HEK293 (cell line): ENCODE data around the gene VASP.

Experiments used
- CTCF ChIP-seq: fragments of 450-650 bp; formaldehyde crosslinking; IDR thresholded peaks from 2 replicates; pipeline ENCODE4 v1.5.1; 2016; ENCODE audit warnings: missing biosample characterization, missing genetic modification characterization
- SP2 ChIP-seq: fragments of 450-650 bp; formaldehyde crosslinking; IDR thresholded peaks from 2 replicates; pipeline ENCODE4 v1.5.1; 2016; ENCODE audit warnings: missing biosample characterization, missing genetic modification characterization
- YY1 ChIP-seq: fragments of 450-650 bp; formaldehyde crosslinking; IDR thresholded peaks from 2 replicates; pipeline ENCODE4 v1.5.1; 2018; ENCODE audit warnings: missing biosample characterization, missing genetic modification characterization
- ZNF138 ChIP-seq: fragments of 450-650 bp; formaldehyde crosslinking; IDR thresholded peaks from 2 replicates; pipeline ENCODE4 v1.5.1; 2016; ENCODE audit warnings: missing biosample characterization, missing genetic modification characterization, borderline replicate concordance
- ZNF155 ChIP-seq: fragments of 450-650 bp; formaldehyde crosslinking; IDR thresholded peaks from 2 replicates; pipeline ENCODE4 v1.5.1; 2016; ENCODE audit warnings: missing biosample characterization, missing genetic modification characterization
- ZNF639 ChIP-seq: fragments of 450-650 bp; formaldehyde crosslinking; IDR thresholded peaks from 2 replicates; pipeline ENCODE4 v1.5.1; 2016; ENCODE audit warnings: missing biosample characterization, missing genetic modification characterization
- ZSCAN5A ChIP-seq: fragments of 450-650 bp; formaldehyde crosslinking; IDR thresholded peaks from 2 replicates; pipeline ENCODE4 v1.5.1; 2016; ENCODE audit warnings: missing biosample characterization, missing genetic modification characterization

- TF ChIP-seq ZNF138 (tag by site-specific recombination) (no peak), CTCF (tag by site-specific recombination) (peak; percentile 49), YY1 (tag by site-specific recombination) (no peak), ZNF155 (no peak), ZNF639 (no peak), SP2 (tag by site-specific recombination) (no peak), ZSCAN5A (tag by site-specific recombination) (no peak)
Observed at GRCh38 chr19:45467115-45467455, 40.2 kb upstream of the VASP start.
